Mesenteric fat pad (tissue), 1 donor: ENCODE measurements around the gene CDHR3. TPM values are rescaled to one million over a fixed set of nuclear protein-coding genes. Genes with fewer than 3 reads are reported as not detected.

ENCODE experiments used
- total RNA-seq: library from RNA; stranded (reverse); fragmentation: NEBNext Ultra II Directional; extraction: Animal tissue kit (Norgen Biotek cat#: 25700); gene quantifications from one replicate; pipeline ENCODE4 v1.2.1, GENCODE V29; 2021
- donor health status: DM: yes; HTN: yes; CAD: no.

CDHR3 gene
- total RNA-seq, 1 donor from 2014 or later: 35.7 TPM

Other genes with a start within 250 kb of the CDHR3 start
- gene ATXN7L1, start 86.7 kb upstream of the CDHR3 start, total RNA-seq: 23.8 TPM
- 70.8 TPM for gene SYPL1, start 149.0 kb downstream of the CDHR3 start, total RNA-seq